Peyer's patch (tissue), 4 donors: Measurements from ENCODE around the gene MALSU1.

Experiments used
- POLR2A ChIP-seq, 2 donors: fragments of 450-650 bp; IDR thresholded peaks; one replicate each; pipeline ENCODE4 v1.5.1; 2017; ENCODE audit warnings: antibody characterized with exemption in 2 of 2, mild to moderate bottlenecking in 2 of 2, moderate library complexity in 2 of 2
- TF ChIP-seq, protein P1 (sequence below), 6 experiments: fragments of 450-650 bp in 4 of 6; fragments of 200-600 bp in 2 of 6; sonication (generic) in 1 of 6; IDR thresholded peaks; one replicate each; pipeline ENCODE4 v1.5.1; 2017 to 2019; ENCODE audit warnings: antibody characterized with exemption in 6 of 6, mild to moderate bottlenecking in 3 of 6, moderate library complexity in 1 of 6

- TF ChIP-seq POLR2A (IDR thresholded peaks at IDR 0.05), result no peak
- TF ChIP-seq, protein P1, sequence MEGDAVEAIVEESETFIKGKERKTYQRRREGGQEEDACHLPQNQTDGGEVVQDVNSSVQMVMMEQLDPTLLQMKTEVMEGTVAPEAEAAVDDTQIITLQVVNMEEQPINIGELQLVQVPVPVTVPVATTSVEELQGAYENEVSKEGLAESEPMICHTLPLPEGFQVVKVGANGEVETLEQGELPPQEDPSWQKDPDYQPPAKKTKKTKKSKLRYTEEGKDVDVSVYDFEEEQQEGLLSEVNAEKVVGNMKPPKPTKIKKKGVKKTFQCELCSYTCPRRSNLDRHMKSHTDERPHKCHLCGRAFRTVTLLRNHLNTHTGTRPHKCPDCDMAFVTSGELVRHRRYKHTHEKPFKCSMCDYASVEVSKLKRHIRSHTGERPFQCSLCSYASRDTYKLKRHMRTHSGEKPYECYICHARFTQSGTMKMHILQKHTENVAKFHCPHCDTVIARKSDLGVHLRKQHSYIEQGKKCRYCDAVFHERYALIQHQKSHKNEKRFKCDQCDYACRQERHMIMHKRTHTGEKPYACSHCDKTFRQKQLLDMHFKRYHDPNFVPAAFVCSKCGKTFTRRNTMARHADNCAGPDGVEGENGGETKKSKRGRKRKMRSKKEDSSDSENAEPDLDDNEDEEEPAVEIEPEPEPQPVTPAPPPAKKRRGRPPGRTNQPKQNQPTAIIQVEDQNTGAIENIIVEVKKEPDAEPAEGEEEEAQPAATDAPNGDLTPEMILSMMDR (IDR thresholded peaks at IDR 0.05), result no peak
These were observed 31.0 kb upstream of the MALSU1 start for GRCh38 chr7:23268167-23268566.
